GM18951 (cell line): ENCODE results near the gene EME2.

Experiments used
- POLR2A ChIP-seq: IDR thresholded peaks from 4 replicates; pipeline ENCODE4 v1.6.1; 2011; ENCODE audit warnings: mild to moderate bottlenecking; ENCODE audit not compliant: insufficient read length, insufficient read depth; ENCODE audit errors: extremely low read depth
- in situ Hi-C: fragments of 300-500 bp; cut with MboI; formaldehyde crosslinking; loops from one replicate; pipeline ENCODE4 v1.12.0; 2022; ENCODE audit warnings: low sequenced_read_pairs, mixed read lengths, inconsistent platforms; ENCODE audit not compliant: unreplicated experiment

The EME2 gene

GRCh38 chr16:1751946-1752345, 20.7 kb upstream of the EME2 start:
- in situ Hi-C loops, result no loop called here
- TF ChIP-seq POLR2A, result no peak

GRCh38 chr16:1752853-1753252, 19.8 kb upstream of the EME2 start:
- in situ Hi-C loops, result no loop called here
- no peak for TF ChIP-seq POLR2A

- in situ Hi-C loops, result no loop called here
- no peak for TF ChIP-seq POLR2A
Measured at GRCh38 chr16:1754204-1754603, 18.4 kb upstream of the EME2 start.

- no peak for TF ChIP-seq POLR2A
- in situ Hi-C loops, result no loop called here
Measured at GRCh38 chr16:1757714-1758461, 14.7 kb upstream of the EME2 start.

GRCh38 chr16:1758923-1759322, 13.7 kb upstream of the EME2 start:
- in situ Hi-C loops, result no loop called here
- TF ChIP-seq POLR2A, result no peak

GRCh38 chr16:1759511-1759910, 13.1 kb upstream of the EME2 start:
- in situ Hi-C loops, result no loop called here
- no peak for TF ChIP-seq POLR2A

GRCh38 chr16:1760911-1761310, 11.7 kb upstream of the EME2 start:
- TF ChIP-seq POLR2A, result no peak
- in situ Hi-C loops, result no loop called here

- no peak for TF ChIP-seq POLR2A
- in situ Hi-C loops, result no loop called here
Measured at GRCh38 chr16:1761751-1762150, 10.9 kb upstream of the EME2 start.

GRCh38 chr16:1762196-1762878, 10.3 kb upstream of the EME2 start:
- in situ Hi-C loops, result no loop called here
- no peak for TF ChIP-seq POLR2A

GRCh38 chr16:1762879-1763520, 9.6 kb upstream of the EME2 start:
- TF ChIP-seq POLR2A, result no peak
- in situ Hi-C loops, result no loop called here

- no peak for TF ChIP-seq POLR2A
- in situ Hi-C loops, result no loop called here
Measured at GRCh38 chr16:1763521-1764511, 8.8 kb upstream of the EME2 start.

- in situ Hi-C loops, result no loop called here
- no peak for TF ChIP-seq POLR2A
Measured at GRCh38 chr16:1764971-1765370, 7.6 kb upstream of the EME2 start.

GRCh38 chr16:1765826-1766225, 6.8 kb upstream of the EME2 start:
- no peak for TF ChIP-seq POLR2A
- in situ Hi-C loops, result no loop called here
